HCT116 (cell line): Measurements from ENCODE around the gene ISCU. TPM values are rescaled to one million over a fixed set of nuclear protein-coding genes. Genes with fewer than 3 reads are reported as not detected.

Source experiments
- ATAC-seq: fragments of 200-7000 bp; cut with Tn5 transposase; 2 replicates; pipeline ENCODE4 v1.9.1; 2020; ENCODE audit warnings: mild to moderate bottlenecking, moderate library complexity
- BruUV-seq: library from RNA; stranded (reverse); fragments of 400-500 nt; replicated peaks from 2 replicates; lab custom pipeline; 2021; lab: Mats Ljungman, UMichigan
- CTCF ChIA-PET: fragments of 300-600 bp; sonication (Branson Sonifier 250); formaldehyde crosslinking; loops from one replicate; lab custom pipeline; 2021; ENCODE audit warnings: antibody characterized with exemption; lab: Charles Lee
- POLR2A ChIA-PET: fragments of 300-600, 350-600 bp; sonication (Branson Sonifier 250); formaldehyde crosslinking; loops from one replicate; lab custom pipeline; 2021; ENCODE audit warnings: antibody characterized with exemption; lab: Charles Lee
- RAD21 ChIA-PET, 2 experiments: fragments of 300-600 bp; sonication (Branson Sonifier 250); formaldehyde crosslinking; loops; one replicate each; lab custom pipeline; 2023; ENCODE audit warnings: low total read pairs in 2 of 2; ENCODE audit not compliant: uncharacterized antibody in 2 of 2, unreplicated experiment in 2 of 2, low non-redundant PET in 1 of 2; lab: Charles Lee
- DNase-seq: peaks from one replicate; pipeline ENCODE4 v3.0.0-alpha.2; 2010; ENCODE audit warnings: low read depth, low spot score
- H2AFZ ChIP-seq: fragments of 200-600 bp; shearing (Covaris generic), sonication (generic); 2 replicates; pipeline ENCODE4 v1.6.1; 2017; ENCODE audit warnings: low read depth, mixed run types, mixed read lengths, antibody characterized with exemption, low read length; ENCODE audit not compliant: poor library complexity, severe bottlenecking
- H3K27ac ChIP-seq: 2 replicates; pipeline ENCODE4 v1.5.1; 2012; ENCODE audit warnings: low read depth, low read length
- H3K27me3 ChIP-seq: fragments of 200-600 bp; sonication (generic); 2 replicates; pipeline ENCODE4 v1.6.1; 2016; ENCODE audit warnings: mixed run types, low read length, mixed read lengths; ENCODE audit not compliant: insufficient read depth
- H3K36me3 ChIP-seq, 2 experiments: fragments of 200-500 bp in 1 of 2; fragments of 200-600 bp in 1 of 2; sonication (Bioruptor generic) in 1 of 2; sonication (generic) in 1 of 2; 2 replicates each; pipeline versions ENCODE4 v1.5.1 to v1.6.1; 2014 to 2016; ENCODE audit warnings: low read length in 2 of 2, inconsistent platforms in 1 of 2, mixed read lengths in 1 of 2, mixed run types in 1 of 2; ENCODE audit not compliant: insufficient read depth in 2 of 2, control insufficient read depth in 1 of 2
- H3K4me1 ChIP-seq, 2 experiments: fragments of 200-600 bp in 1 of 2; sonication (generic) in 1 of 2; 2 replicates each; pipeline versions ENCODE4 v1.5.1 to v1.6.1; 2012 to 2017; ENCODE audit warnings: low read length in 2 of 2, inconsistent platforms in 1 of 2, mild to moderate bottlenecking in 1 of 2, mixed read lengths in 1 of 2, mixed run types in 1 of 2, moderate library complexity in 1 of 2; ENCODE audit not compliant: insufficient read depth in 2 of 2, control insufficient read depth in 1 of 2
- H3K4me2 ChIP-seq: fragments of 200-600 bp; sonication (generic); 2 replicates; pipeline ENCODE4 v1.6.1; 2017; ENCODE audit warnings: mixed run types, low read length, mixed read lengths
- H3K4me3 ChIP-seq, 2 experiments: fragments of 200-600 bp in 1 of 2; sonication (generic) in 1 of 2; replicated peaks in 1 of 2; 2 replicates each; pipeline ENCODE4 v1.5.1; 2011 to 2016; ENCODE audit warnings: low read length in 2 of 2, control low read depth in 1 of 2, low read depth in 1 of 2, mild to moderate bottlenecking in 1 of 2, mixed read lengths in 1 of 2, mixed run types in 1 of 2
- H3K79me2 ChIP-seq: fragments of 200-600 bp; sonication (generic); 2 replicates; pipeline ENCODE4 v1.6.1; 2017; ENCODE audit warnings: mild to moderate bottlenecking, mixed run types, low read length, moderate library complexity, mixed read lengths; ENCODE audit not compliant: insufficient read depth
- H3K9ac ChIP-seq: fragments of 200-600 bp; sonication (generic); 2 replicates; pipeline ENCODE4 v1.6.1; 2016; ENCODE audit warnings: low read length, mixed read lengths
- H3K9me2 ChIP-seq: fragments of 200-600 bp; sonication (generic), shearing (Covaris generic); 2 replicates; pipeline ENCODE4 v1.6.1; 2017; ENCODE audit warnings: mixed run types, mild to moderate bottlenecking, moderate library complexity; ENCODE audit not compliant: insufficient read depth
- H3K9me3 ChIP-seq, 2 experiments: fragments of 200-500 bp in 1 of 2; fragments of 200-600 bp in 1 of 2; sonication (Bioruptor generic) in 1 of 2; sonication (generic) in 1 of 2; 2 replicates each; pipeline ENCODE4 v1.6.1; 2014 to 2017; ENCODE audit warnings: low read length in 2 of 2, mixed read lengths in 2 of 2, inconsistent platforms in 1 of 2, low read depth in 1 of 2, mild to moderate bottlenecking in 1 of 2, mixed run types in 1 of 2, moderate library complexity in 1 of 2; ENCODE audit not compliant: control insufficient read depth in 1 of 2, insufficient read depth in 1 of 2
- H4K20me1 ChIP-seq: fragments of 200-600 bp; sonication (generic), shearing (Covaris generic); 2 replicates; pipeline ENCODE4 v1.6.1; 2017; ENCODE audit warnings: mixed run types, mild to moderate bottlenecking, moderate library complexity; ENCODE audit not compliant: insufficient read depth
- CBX3 ChIP-seq: IDR thresholded peaks from 2 replicates; pipeline ENCODE4 v1.6.1; 2012; ENCODE audit warnings: low read depth
- CEBPB ChIP-seq: IDR thresholded peaks from 2 replicates; pipeline ENCODE4 v1.6.1; 2012; ENCODE audit warnings: low read depth
- CTCF ChIP-seq, 3 experiments: fragments of 200-600 bp in 1 of 3; sonication (generic) in 1 of 3; IDR thresholded peaks in 2 of 3; conservative IDR thresholded peaks in 1 of 3; 2 replicates each; pipeline ENCODE4 v1.5.1; 2012 to 2017; ENCODE audit warnings: low read depth in 2 of 3, low read length in 2 of 3, antibody characterized with exemption in 1 of 3, borderline replicate concordance in 1 of 3, control low read depth in 1 of 3, mild to moderate bottlenecking in 1 of 3, mixed read lengths in 1 of 3, mixed run types in 1 of 3, moderate library complexity in 1 of 3; ENCODE audit not compliant: insufficient read depth in 1 of 3
- EGR1 ChIP-seq: IDR thresholded peaks from 2 replicates; pipeline ENCODE4 v1.6.1; 2012; ENCODE audit warnings: low read depth
- ELF1 ChIP-seq: IDR thresholded peaks from 2 replicates; pipeline ENCODE4 v1.6.1; 2012; ENCODE audit warnings: low read depth, borderline replicate concordance
- EZH2 ChIP-seq: fragments of 200-600 bp; sonication (generic); IDR thresholded peaks from 2 replicates; pipeline ENCODE4 v1.6.1; 2017; ENCODE audit warnings: antibody characterized with exemption, mixed run types
- FOSL1 ChIP-seq: IDR thresholded peaks from 2 replicates; pipeline ENCODE4 v1.6.1; 2012; ENCODE audit warnings: low read depth
- JUND ChIP-seq: IDR thresholded peaks from 2 replicates; pipeline ENCODE4 v1.6.1; 2012
- MAX ChIP-seq: IDR thresholded peaks from 2 replicates; pipeline ENCODE4 v1.6.1; 2012
- POLR2AphosphoS5 ChIP-seq: IDR thresholded peaks from 2 replicates; pipeline ENCODE4 v1.6.1; 2011; ENCODE audit warnings: mild to moderate bottlenecking, low read depth, low read length, moderate library complexity
- RAD21 ChIP-seq: IDR thresholded peaks from 2 replicates; pipeline ENCODE4 v1.6.1; 2012; ENCODE audit warnings: low read depth, mild to moderate bottlenecking
- REST ChIP-seq: IDR thresholded peaks from 2 replicates; pipeline ENCODE4 v1.6.1; 2012; ENCODE audit warnings: low read depth
- SIN3A ChIP-seq: IDR thresholded peaks from 2 replicates; pipeline ENCODE4 v1.6.1; 2012; ENCODE audit warnings: low read depth
- TCF7L2 ChIP-seq: IDR thresholded peaks from 2 replicates; pipeline ENCODE4 v1.7.0; 2011; ENCODE audit warnings: borderline replicate concordance, inconsistent platforms; ENCODE audit not compliant: insufficient read depth, insufficient read length; ENCODE audit errors: extremely low read depth
- YY1 ChIP-seq: IDR thresholded peaks from 2 replicates; pipeline ENCODE4 v1.6.1; 2011; ENCODE audit warnings: low read length, low read depth, moderate library complexity, mild to moderate bottlenecking; ENCODE audit not compliant: insufficient replicate concordance; ENCODE audit errors: extremely low read depth
- ZBTB33 ChIP-seq: IDR thresholded peaks from 2 replicates; pipeline ENCODE4 v1.6.1; 2011; ENCODE audit warnings: mild to moderate bottlenecking, low read length, moderate library complexity; ENCODE audit not compliant: insufficient replicate concordance; ENCODE audit errors: extremely low read depth
- ZFX ChIP-seq: fragments of 450-650 bp; IDR thresholded peaks from 2 replicates; pipeline ENCODE4 v1.6.1; 2017
- ZNF274 ChIP-seq: fragments of 200-500 bp; sonication (Bioruptor generic); IDR thresholded peaks from 2 replicates; pipeline ENCODE4 v1.6.1; 2014; ENCODE audit warnings: mild to moderate bottlenecking, low read depth, low read length, inconsistent platforms
- intact Hi-C: fragments of 100-400 bp; cut with micrococcal nuclease; formaldehyde crosslinking; loops from 2 replicates; pipeline ENCODE4 v1.10.0; 2022
- total RNA-seq: library from RNA; stranded (reverse); gene quantifications from one replicate; pipeline ENCODE4 v1.2.1, GENCODE V29; 2021; ENCODE audit not compliant: unreplicated experiment

Gene ISCU
- total RNA-seq, 1 experiment from 2014 or later = 89.6 TPM

- intact Hi-C loops = loop anchor here (1.0 to 10.0 kb wide), 6 partner anchors 48 to 704 kb away; partner anchors contain the start of genes CMKLR1 and FICD
- POLR2A ChIA-PET = interaction anchor here (1.1 to 1.4 kb wide), 2 partner anchors 53 to 56 kb away, joined by 3 read pairs; partner anchors contain the start of gene ISCU
- TF ChIP-seq POLR2AphosphoS5 (no peak), CBX3 (no peak), EGR1 (no peak), ZFX (no peak), ZNF274 (no peak), EZH2 (no peak), CEBPB (no peak), ZBTB33 (no peak), SIN3A (no peak), TCF7L2 (no peak), JUND (no peak), REST (no peak), CTCF (IDR thresholded peaks at IDR 0.05 in 2 of 3, conservative IDR thresholded peaks at IDR 0.05 in 1 of 3; ENCODE audit: borderline replicate concordance in 1 of 3, insufficient read depth in 1 of 3, low read depth in 2 of 3, low read length in 2 of 3) (peak; percentile 95 to 99 (median 96)), ELF1 (no peak), YY1 (peak; percentile 57), FOSL1 (no peak), RAD21 (peak; percentile 99), MAX (no peak)
These were observed 55.9 kb downstream of the ISCU start for GRCh38 chr12:108618079-108618952.

More at GRCh38 chr12:108618079-108618952, 55.9 kb downstream of the ISCU start:
- RAD21 ChIA-PET = interaction anchor here (0.6 to 0.7 kb wide), 2 partner anchors 29 to 31 kb away, joined by 3 read pairs; no protein-coding TSS in a partner anchor
- no TSS peak for BruUV-seq
- DNase-seq = peak; percentile 64
- H3K79me2 ChIP-seq = no peaks in the 10 kb centered on the region
- CTCF ChIA-PET = interaction anchor here (0.7 to 2.9 kb wide), 15 partner anchors 10 to 555 kb away, joined by 3 to 16 read pairs (median 4); partner anchors contain the start of gene ISCU
- peak; percentile 96 for ATAC-seq
- H3K27me3 ChIP-seq = no peaks in the 10 kb centered on the region
- peak overlapping the region; percentile 30; the same call in 1 of the 2 replicates for H3K4me2 ChIP-seq
- H3K9ac ChIP-seq = no peak overlapping the region
- H3K4me3 ChIP-seq = no peak overlapping the region
- H4K20me1 ChIP-seq = no peaks in the 10 kb centered on the region
- no peaks in the 10 kb centered on the region for H3K9me2 ChIP-seq
- H2AFZ ChIP-seq = peak overlapping the region; percentile 67
- peaks cover 0 to 6% of the 10 kb centered on the region in 2 experiments; a peak in 1 of 4 replicates for H3K9me3 ChIP-seq
- H3K4me1 ChIP-seq = peaks cover 2 to 16% of the 10 kb centered on the region in 2 experiments
- H3K36me3 ChIP-seq = no peaks in the 10 kb centered on the region
- H3K27ac ChIP-seq = no peak overlapping the region
